Mesendoderm (in vitro differentiated cells): ENCODE measurements around the gene RERG.

ENCODE experiments used
- DNase-seq: peaks from one replicate; pipeline ENCODE4 v3.0.0; 2013
- H2AK5ac ChIP-seq: 2 replicates; pipeline ENCODE4 v1.6.1; 2013; ENCODE audit warnings: low read length, inconsistent platforms
- H2BK120ac ChIP-seq: 2 replicates; pipeline ENCODE4 v1.6.1; 2013; ENCODE audit warnings: low read depth, mild to moderate bottlenecking, low read length, moderate library complexity, mixed read lengths
- H2BK15ac ChIP-seq: replicated peaks from 2 replicates; pipeline ENCODE4 v1.6.1; 2013; ENCODE audit warnings: low read depth, mild to moderate bottlenecking, moderate library complexity
- H2BK5ac ChIP-seq: 2 replicates; pipeline ENCODE4 v1.6.1; 2013; ENCODE audit warnings: low read length, inconsistent platforms
- H3K18ac ChIP-seq: 2 replicates; pipeline ENCODE4 v1.6.1; 2013; ENCODE audit warnings: mild to moderate bottlenecking, low read length, mixed read lengths
- H3K23ac ChIP-seq: one replicate; pipeline ENCODE4 v1.6.1; 2013; ENCODE audit warnings: low read length
- H3K27ac ChIP-seq: 2 replicates; pipeline ENCODE4 v1.5.1; 2013; ENCODE audit warnings: low read depth, mild to moderate bottlenecking, inconsistent platforms, low read length, moderate library complexity
- H3K27me3 ChIP-seq: 2 replicates; pipeline ENCODE4 v1.6.1; 2013; ENCODE audit warnings: low read length, control low read depth, mild to moderate bottlenecking, inconsistent platforms; ENCODE audit not compliant: insufficient read depth, poor library complexity
- H3K36me3 ChIP-seq: 2 replicates; pipeline ENCODE4 v1.6.1; 2013; ENCODE audit warnings: low read length, inconsistent platforms; ENCODE audit not compliant: control insufficient read depth, insufficient read depth
- H3K4ac ChIP-seq: one replicate; pipeline ENCODE4 v1.6.1; 2013; ENCODE audit warnings: low read depth, mild to moderate bottlenecking, low read length, moderate library complexity
- H3K4me1 ChIP-seq: 2 replicates; pipeline ENCODE4 v1.6.1; 2013; ENCODE audit warnings: low read depth, low read length, inconsistent platforms; ENCODE audit not compliant: control insufficient read depth
- H3K4me2 ChIP-seq: 2 replicates; pipeline ENCODE4 v1.6.1; 2013; ENCODE audit warnings: low read length
- H3K4me3 ChIP-seq: 2 replicates; pipeline ENCODE4 v1.5.1; 2013; ENCODE audit warnings: mild to moderate bottlenecking, low read length
- H3K56ac ChIP-seq: one replicate; pipeline ENCODE4 v1.6.1; 2013; ENCODE audit warnings: low read length
- H3K79me1 ChIP-seq: 2 replicates; pipeline ENCODE4 v1.6.1; 2013; ENCODE audit warnings: low read length, inconsistent platforms
- H3K79me2 ChIP-seq: 2 replicates; pipeline ENCODE4 v1.6.1; 2013; ENCODE audit warnings: mild to moderate bottlenecking, low read length; ENCODE audit not compliant: control insufficient read depth, insufficient read depth
- H3K9ac ChIP-seq: 2 replicates; pipeline ENCODE4 v1.6.1; 2013; ENCODE audit warnings: low read length, inconsistent platforms
- H4K5ac ChIP-seq: one replicate; pipeline ENCODE4 v1.6.1; 2013; ENCODE audit warnings: low read length
- H4K8ac ChIP-seq: one replicate; pipeline ENCODE4 v1.6.1; 2013; ENCODE audit warnings: low read depth, mild to moderate bottlenecking, control low read depth, low read length, moderate library complexity
- WGBS: extraction: QIAGEN DNeasy Blood & Tissue Kit; methylation state at CpG from one replicate; pipeline ENCODE4 v1.1.7; 2013; ENCODE audit warnings: low lambda C conversion rate, missing lambda C conversion rate; ENCODE audit not compliant: insufficient coverage; ENCODE audit errors: extremely low coverage; 5-methylcytosine and 5-hydroxymethylcytosine counted together

Gene RERG

GRCh38 chr12:15201456-15201855 is 19.8 kb downstream of the RERG start:
- Histone ChIP-seq H4K5ac (no peak overlapping the region), H2BK5ac (no peak overlapping the region), H3K4me3 (no peak overlapping the region), H3K36me3 (no peaks in the 10 kb centered on the region), H3K27ac (no peak overlapping the region), H3K4ac (no peak overlapping the region), H2BK120ac (no peak overlapping the region), H3K18ac (no peak overlapping the region), H3K79me1 (no peaks in the 10 kb centered on the region), H4K8ac (no peak overlapping the region), H3K27me3 (no peaks in the 10 kb centered on the region), H3K23ac (no peak overlapping the region), H3K4me1 (no peaks in the 10 kb centered on the region), H3K4me2 (no peak overlapping the region), H3K9ac (no peak overlapping the region), H3K79me2 (no peaks in the 10 kb centered on the region), H2AK5ac (no peak overlapping the region), H2BK15ac (no peak overlapping the region), H3K56ac (no peak overlapping the region)
- no peak for DNase-seq

- Histone ChIP-seq H2BK120ac (no peak overlapping the region), H3K56ac (no peak overlapping the region), H3K23ac (no peak overlapping the region), H4K5ac (no peak overlapping the region), H3K27me3 (no peaks in the 10 kb centered on the region), H3K36me3 (no peaks in the 10 kb centered on the region), H3K79me1 (no peaks in the 10 kb centered on the region), H3K4ac (no peak overlapping the region), H3K79me2 (no peaks in the 10 kb centered on the region), H3K4me2 (no peak overlapping the region), H4K8ac (no peak overlapping the region), H3K9ac (no peak overlapping the region), H2BK5ac (no peak overlapping the region), H2BK15ac (no peak overlapping the region), H3K27ac (no peak overlapping the region), H3K4me1 (no peaks in the 10 kb centered on the region), H3K18ac (no peak overlapping the region), H2AK5ac (no peak overlapping the region), H3K4me3 (no peak overlapping the region)
- DNase-seq, result no peak
- WGBS, result no CpG with 5 or more reads among the region's 1 CpG
Observed at GRCh38 chr12:15201056-15201455, 20.2 kb downstream of the RERG start.

GRCh38 chr12:15200641-15201040 is 20.6 kb downstream of the RERG start:
- Histone ChIP-seq H2BK15ac (no peak overlapping the region), H3K56ac (no peak overlapping the region), H4K5ac (no peak overlapping the region), H3K27me3 (no peaks in the 10 kb centered on the region), H3K4me1 (no peaks in the 10 kb centered on the region), H3K4ac (no peak overlapping the region), H2BK120ac (no peak overlapping the region), H2BK5ac (no peak overlapping the region), H3K36me3 (no peaks in the 10 kb centered on the region), H3K4me2 (no peak overlapping the region), H2AK5ac (no peak overlapping the region), H3K79me2 (no peaks in the 10 kb centered on the region), H3K9ac (no peak overlapping the region), H3K18ac (no peak overlapping the region), H4K8ac (no peak overlapping the region), H3K79me1 (no peaks in the 10 kb centered on the region), H3K4me3 (no peak overlapping the region), H3K27ac (no peak overlapping the region), H3K23ac (no peak overlapping the region)
- no peak for DNase-seq
- WGBS, result 100% methylated on average over 2 of the region's 2 CpGs

- Histone ChIP-seq H3K79me1 (no peaks in the 10 kb centered on the region), H3K18ac (no peak overlapping the region), H4K8ac (no peak overlapping the region), H3K56ac (no peak overlapping the region), H3K27ac (no peak overlapping the region), H2AK5ac (no peak overlapping the region), H3K4me1 (no peaks in the 10 kb centered on the region), H4K5ac (no peak overlapping the region), H2BK15ac (no peak overlapping the region), H3K23ac (no peak overlapping the region), H3K4me3 (no peak overlapping the region), H3K36me3 (no peaks in the 10 kb centered on the region), H3K4ac (no peak overlapping the region), H3K4me2 (no peak overlapping the region), H2BK5ac (no peak overlapping the region), H2BK120ac (no peak overlapping the region), H3K9ac (no peak overlapping the region), H3K27me3 (no peaks in the 10 kb centered on the region), H3K79me2 (no peaks in the 10 kb centered on the region)
- WGBS, result no CpG with 5 or more reads among the region's 2 CpGs
- no peak for DNase-seq
Observed at GRCh38 chr12:15199930-15200329, 21.3 kb downstream of the RERG start.

GRCh38 chr12:15196678-15197505 is 24.3 kb downstream of the RERG start:
- Histone ChIP-seq H3K27me3 (no peaks in the 10 kb centered on the region), H4K5ac (no peak overlapping the region), H2AK5ac (no peak overlapping the region), H3K9ac (no peak overlapping the region), H2BK120ac (no peak overlapping the region), H3K18ac (no peak overlapping the region), H3K36me3 (no peaks in the 10 kb centered on the region), H3K79me1 (no peaks in the 10 kb centered on the region), H2BK15ac (no peak overlapping the region), H3K56ac (no peak overlapping the region), H3K4me3 (no peak overlapping the region), H3K4me2 (no peak overlapping the region), H4K8ac (no peak overlapping the region), H3K23ac (no peak overlapping the region), H3K79me2 (no peaks in the 10 kb centered on the region), H3K4ac (no peak overlapping the region), H2BK5ac (no peak overlapping the region), H3K27ac (no peak overlapping the region), H3K4me1 (no peaks in the 10 kb centered on the region)
- no CpG with 5 or more reads among the region's 3 CpGs for WGBS
- no peak for DNase-seq

- no CpG with 5 or more reads among the region's 3 CpGs for WGBS
Observed at GRCh38 chr12:15196221-15196620, 25.0 kb downstream of the RERG start.

More at GRCh38 chr12:15196221-15196620, 25.0 kb downstream of the RERG start:
- H2BK15ac ChIP-seq, result no peak overlapping the region
- DNase-seq, result no peak
- H3K79me1 ChIP-seq, result no peaks in the 10 kb centered on the region
- H3K27me3 ChIP-seq, result no peaks in the 10 kb centered on the region
- H3K4me2 ChIP-seq, result no peak overlapping the region
- no peak overlapping the region for H4K5ac ChIP-seq
- H3K4ac ChIP-seq, result no peak overlapping the region
- no peak overlapping the region for H3K4me3 ChIP-seq
- no peak overlapping the region for H3K56ac ChIP-seq
- H3K23ac ChIP-seq, result no peak overlapping the region
- no peaks in the 10 kb centered on the region for H3K36me3 ChIP-seq
- no peaks in the 10 kb centered on the region for H3K4me1 ChIP-seq
- no peak overlapping the region for H3K9ac ChIP-seq
- no peak overlapping the region for H3K27ac ChIP-seq
- no peaks in the 10 kb centered on the region for H3K79me2 ChIP-seq
- H4K8ac ChIP-seq, result no peak overlapping the region
- no peak overlapping the region for H2BK5ac ChIP-seq
- no peak overlapping the region for H2AK5ac ChIP-seq
- H3K18ac ChIP-seq, result no peak overlapping the region
- H2BK120ac ChIP-seq, result no peak overlapping the region
